Testis (tissue), 3 donors: ENCODE data around the gene PRKAR1B. TPM values are rescaled to one million over a fixed set of nuclear protein-coding genes. Genes with fewer than 3 reads are reported as not detected.
A peak's percentile ranks its signal among the peaks of the same experiment; 100 is the strongest.

Experiments
- DNase-seq: peaks from one replicate; pipeline ENCODE4 v3.0.0-alpha.2; 2019
- H3K27ac ChIP-seq, 2 donors: fragments of 200-600 bp; sonication (generic); one replicate each; pipeline ENCODE4 v1.5.1; 2019
- H3K27me3 ChIP-seq: fragments of 200-600 bp; sonication (generic); one replicate; pipeline ENCODE4 v1.5.1; 2019
- H3K36me3 ChIP-seq: fragments of 200-600 bp; sonication (generic); one replicate; pipeline ENCODE4 v1.5.1; 2017; ENCODE audit warnings: low read depth; ENCODE audit errors: missing control alignments
- H3K4me1 ChIP-seq: fragments of 200-600 bp; sonication (generic); one replicate; pipeline ENCODE4 v1.5.1; 2019
- H3K4me3 ChIP-seq, 2 donors: fragments of 200-600 bp; sonication (generic); one replicate each; pipeline ENCODE4 v1.5.1; 2017 to 2019
- H3K9me3 ChIP-seq: fragments of 200-600 bp; sonication (generic); one replicate; pipeline ENCODE4 v1.5.1; 2017
- CTCF ChIP-seq, 3 experiments: fragments of 450-650 bp in 2 of 3; fragments of 200-600 bp in 1 of 3; sonication (generic) in 1 of 3; IDR thresholded peaks; one replicate each; pipeline ENCODE4 v1.5.1; 2016 to 2019; ENCODE audit warnings: antibody characterized with exemption in 3 of 3, mild to moderate bottlenecking in 2 of 3, moderate library complexity in 1 of 3
- POLR2A ChIP-seq: fragments of 450-650 bp; IDR thresholded peaks from one replicate; pipeline ENCODE4 v1.6.1; 2017; ENCODE audit warnings: antibody characterized with exemption, mild to moderate bottlenecking, moderate library complexity
- WGBS, 2 donors: methylation state at CpG; one replicate each; pipeline ENCODE4 v1.1.5; 2018; 5-methylcytosine and 5-hydroxymethylcytosine counted together
- intact Hi-C: fragments of 100-400 bp; cut with DNase I; formaldehyde crosslinking; loops from one replicate; pipeline ENCODE4 v1.15.1; 2023; ENCODE audit warnings: low total_unique reads
- polyA plus RNA-seq: library from polyadenylated mRNA; stranded (reverse); fragments of 350-450 nt; fragmentation: Illumina TruSeq; extraction: RNeasy Lipid Tissue Mini Kit (QIAGEN cat#74804); gene quantifications from one replicate; pipeline ENCODE4 v1.2.3, GENCODE V29; 2014; ENCODE audit warnings: low read depth, low replicate concordance; ENCODE audit not compliant: insufficient read depth
- total RNA-seq, 2 donors: library from RNA; depleted of rRNA; stranded (reverse); fragments of >200 nt; gene quantifications; one replicate each; pipeline ENCODE4 v1.2.3, GENCODE V29; 2016

The PRKAR1B gene
- total and polyA plus RNA-seq, 3 donors from 2014 or later: 27.8 to 35.7 (median 31.3) TPM

GRCh38 chr7:566100-566499 lies 161.0 kb downstream of the PRKAR1B start:
- Histone ChIP-seq H3K4me1 (peaks cover 39% of the 10 kb centered on the region), H3K9me3 (no peaks in the 10 kb centered on the region), H3K27ac (no peak overlapping the region), H3K27me3 (no peaks in the 10 kb centered on the region), H3K36me3 (no peaks in the 10 kb centered on the region), H3K4me3 (no peak overlapping the region)
- intact Hi-C loops: no loop called here
- 90 to 100% methylated on average over 1 of the region's 1 CpG for WGBS, 2 donors
- DNase-seq: no peak
- TF ChIP-seq CTCF (IDR thresholded peaks at IDR 0.05) (no peak), POLR2A (no peak)

GRCh38 chr7:564176-564865 lies 162.8 kb downstream of the PRKAR1B start:
- 63 to 71% methylated on average over 13 to 26 of the region's 26 CpGs for WGBS, 2 donors
- peak; percentile 73 for DNase-seq
- peaks cover 37% of the 10 kb centered on the region for H3K4me1 ChIP-seq
- intact Hi-C loops: no loop called here
- H3K27me3 ChIP-seq: no peaks in the 10 kb centered on the region
- H3K27ac ChIP-seq: peak overlapping the region in 1 of 2 donors; percentile 48
- no peak for TF ChIP-seq POLR2A
- TF ChIP-seq CTCF (IDR thresholded peaks at IDR 0.05): no peak
- H3K36me3 ChIP-seq: no peaks in the 10 kb centered on the region
- no peak overlapping the region for H3K4me3 ChIP-seq
- H3K9me3 ChIP-seq: no peaks in the 10 kb centered on the region

- Histone ChIP-seq H3K36me3 (no peaks in the 10 kb centered on the region), H3K4me3 (no peak overlapping the region), H3K9me3 (no peaks in the 10 kb centered on the region), H3K27ac (peak overlapping the region in 1 of 2 donors; percentile 48), H3K4me1 (peaks cover 31% of the 10 kb centered on the region), H3K27me3 (no peaks in the 10 kb centered on the region)
- no peak for DNase-seq
- WGBS, 2 donors: 50 to 79% methylated on average over 6 to 11 of the region's 11 CpGs
- intact Hi-C loops: no loop called here
- TF ChIP-seq POLR2A (no peak), CTCF (IDR thresholded peaks at IDR 0.05) (no peak)
Measured at GRCh38 chr7:563629-564170, 163.4 kb downstream of the PRKAR1B start.

DNA sequence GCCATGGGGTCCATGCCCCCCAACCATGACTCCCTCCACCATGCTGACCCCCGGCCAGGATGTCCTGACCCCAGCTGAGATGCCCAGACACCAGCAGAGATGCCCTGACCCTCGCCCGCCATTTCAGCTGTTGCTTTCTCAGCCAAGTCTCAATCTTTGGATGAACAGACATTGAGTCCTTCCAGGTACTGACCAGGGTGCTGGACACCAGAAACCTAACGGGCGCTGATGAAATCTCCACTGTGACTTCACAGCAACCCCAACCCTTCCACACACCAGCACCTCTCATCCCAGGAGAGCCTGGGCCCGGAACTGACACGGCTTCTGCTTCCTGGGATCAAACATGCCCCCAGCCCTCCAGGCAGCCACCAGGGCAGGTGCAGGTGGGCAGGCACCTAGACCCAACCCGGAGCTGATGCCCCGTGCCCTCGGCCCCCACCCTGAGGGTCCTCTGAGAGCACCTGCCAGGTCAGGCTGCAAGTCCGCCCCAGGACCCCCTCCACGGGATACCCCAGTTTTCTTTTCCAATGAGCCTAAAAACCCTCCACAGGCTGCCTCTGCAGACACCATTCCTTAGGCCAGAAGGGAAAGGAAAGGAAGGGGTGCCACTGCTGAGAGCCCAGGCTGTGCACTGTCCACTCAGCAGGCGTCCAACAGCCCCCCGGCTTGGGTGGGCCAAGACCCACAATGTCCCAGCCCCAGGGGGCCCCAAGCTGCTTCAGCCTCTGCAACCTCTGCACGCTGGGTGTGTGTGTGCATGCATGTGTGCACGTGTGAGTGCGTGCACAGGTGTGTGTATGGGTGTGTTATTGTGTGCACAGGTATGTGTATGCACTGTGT lies 164.1 kb downstream of the PRKAR1B start:
- Histone ChIP-seq H3K4me3 (no peak overlapping the region), H3K27me3 (no peaks in the 10 kb centered on the region), H3K27ac (no peak overlapping the region), H3K4me1 (peaks cover 24% of the 10 kb centered on the region), H3K36me3 (no peaks in the 10 kb centered on the region), H3K9me3 (no peaks in the 10 kb centered on the region)
- TF ChIP-seq CTCF (IDR thresholded peaks at IDR 0.05): no peak
- no peak for TF ChIP-seq POLR2A
- 91 to 94% methylated on average over 10 to 17 of the region's 17 CpGs for WGBS, 2 donors
- no peak for DNase-seq
- intact Hi-C loops: no loop called here
